Measurements from ENCODE around the gene SQSTM1.

SQSTM1 gene

DNA sequence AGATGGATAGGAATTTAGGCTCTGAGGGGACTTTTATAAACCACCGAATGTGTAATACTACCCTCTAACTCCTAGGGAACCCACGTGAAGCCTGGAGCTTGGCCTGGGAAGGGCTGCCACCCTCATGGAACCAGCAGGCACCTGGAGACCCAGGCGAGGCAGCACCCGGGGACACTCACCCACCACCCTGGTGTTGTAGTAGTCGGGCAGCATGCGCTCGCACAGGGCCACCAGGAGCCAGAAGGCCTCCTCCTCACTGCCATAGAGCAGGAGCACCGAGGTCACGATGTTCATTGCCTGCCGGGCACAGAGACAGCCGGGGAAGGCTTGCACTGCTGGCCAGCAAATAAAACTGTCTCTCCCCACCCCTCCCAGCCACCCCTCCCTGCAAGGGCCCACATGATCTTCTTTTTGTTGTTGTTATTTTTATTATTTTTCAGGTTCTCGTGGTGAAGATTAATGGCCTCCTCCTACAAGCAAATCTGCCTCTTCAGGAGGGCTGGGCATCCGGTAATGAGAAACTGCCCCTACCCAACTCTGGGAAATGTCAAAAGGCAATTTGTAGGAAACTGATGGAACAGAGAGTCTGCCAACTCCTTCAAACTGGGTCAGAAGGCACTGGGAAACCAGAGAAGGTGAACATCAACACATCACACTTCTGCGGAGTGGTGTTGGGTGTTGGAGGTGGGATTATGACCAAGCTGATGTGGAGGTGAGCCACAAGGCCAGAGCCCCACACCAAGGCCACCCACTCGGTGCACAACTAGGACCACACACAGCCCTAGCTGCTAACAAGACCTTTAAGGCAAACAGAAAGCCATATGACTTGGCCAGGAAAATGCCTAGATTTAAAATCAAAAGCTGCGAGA is 55.3 kb downstream of the SQSTM1 start:
- no peak for DNase-seq

DNA sequence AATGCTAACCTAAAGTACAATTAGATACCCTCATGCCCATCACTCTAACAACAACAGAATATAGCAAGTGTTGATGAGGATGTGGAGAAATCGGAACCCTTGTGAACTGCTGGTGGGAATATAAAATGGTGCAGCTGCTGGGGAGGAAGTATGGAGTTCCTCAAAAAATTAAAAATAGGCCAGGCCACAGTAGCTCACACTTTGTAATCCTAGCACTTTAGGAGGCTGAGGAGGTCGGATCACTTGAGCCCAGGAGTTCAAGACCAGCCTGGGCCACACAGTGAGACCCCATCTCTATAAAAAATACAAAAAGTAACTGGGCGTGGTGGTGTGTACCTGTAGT is 55.9 kb downstream of the SQSTM1 start:
- no peak for DNase-seq

DNA sequence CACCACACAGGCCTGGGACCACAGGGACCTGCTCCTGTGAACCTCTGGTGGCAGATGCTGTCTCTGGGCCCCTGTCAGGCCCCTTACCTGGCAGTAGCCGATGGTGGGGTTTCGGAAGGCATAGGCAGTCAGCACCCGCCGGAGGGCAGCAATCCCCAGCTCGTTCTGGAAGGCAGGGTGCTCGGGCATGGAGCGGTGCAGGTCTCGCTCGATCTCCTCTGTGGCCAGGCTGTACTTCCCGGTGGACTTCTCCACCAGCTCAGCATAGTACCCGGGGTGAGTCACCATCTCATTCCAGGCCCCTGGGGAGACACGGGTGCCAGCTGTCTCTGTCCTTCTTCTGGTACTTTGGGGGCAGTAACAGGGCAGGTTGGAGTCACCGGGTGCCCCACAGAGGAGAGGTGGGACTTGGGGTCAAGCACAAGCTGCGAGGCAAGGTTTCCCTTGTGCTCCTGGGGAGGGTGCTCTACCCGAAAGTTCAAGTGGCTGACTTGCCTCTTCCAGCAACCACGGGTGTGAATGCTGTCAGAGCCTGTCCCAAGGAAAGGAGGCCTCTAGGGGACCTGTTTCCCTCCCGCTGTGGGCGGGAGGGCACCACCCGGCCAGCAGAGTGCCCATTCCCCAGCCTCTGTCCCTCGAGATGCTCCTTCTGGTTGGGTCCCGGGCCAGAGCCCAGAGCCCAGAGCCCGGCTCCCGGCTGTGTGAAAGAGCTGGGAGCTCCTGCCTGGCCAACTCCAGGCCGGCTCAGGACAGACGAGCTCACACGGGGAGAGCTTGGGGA is 57.7 kb downstream of the SQSTM1 start:
- DNase-seq, result no peak

DNA sequence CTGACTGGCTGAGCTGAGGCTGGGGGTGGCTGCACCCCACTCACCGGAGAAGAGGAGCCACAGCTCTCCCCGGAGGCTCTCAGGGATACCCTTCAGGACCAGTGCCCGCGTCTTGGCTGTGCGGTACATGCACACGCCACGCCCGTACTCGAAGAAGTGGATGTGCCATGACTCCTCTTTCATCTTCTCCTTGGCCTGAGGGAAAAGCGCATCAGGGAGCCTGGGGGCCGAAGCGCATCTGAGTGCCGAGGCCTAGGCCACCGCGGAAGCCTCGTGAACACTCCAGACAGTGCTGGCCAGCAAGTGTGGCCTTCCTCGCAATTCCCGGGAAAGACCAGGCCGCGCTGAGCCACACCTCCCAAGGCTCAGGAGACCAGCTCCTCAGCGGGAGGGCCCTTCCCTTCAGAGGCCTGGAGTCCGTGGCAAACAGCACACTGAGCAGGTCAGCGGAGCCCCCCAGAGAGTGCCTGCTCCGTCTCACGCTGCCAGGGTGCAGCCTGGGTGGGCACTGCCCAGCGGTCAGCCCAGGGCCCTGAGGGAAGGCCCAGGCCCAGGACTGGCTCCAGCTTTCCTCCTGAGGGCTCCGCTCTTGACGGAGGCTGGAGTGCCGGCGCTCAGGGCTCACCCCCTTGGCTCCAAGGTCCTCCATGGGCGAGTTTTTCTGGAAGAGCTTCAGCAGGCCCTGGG is 58.4 kb downstream of the SQSTM1 start:
- no peak for DNase-seq

DNA sequence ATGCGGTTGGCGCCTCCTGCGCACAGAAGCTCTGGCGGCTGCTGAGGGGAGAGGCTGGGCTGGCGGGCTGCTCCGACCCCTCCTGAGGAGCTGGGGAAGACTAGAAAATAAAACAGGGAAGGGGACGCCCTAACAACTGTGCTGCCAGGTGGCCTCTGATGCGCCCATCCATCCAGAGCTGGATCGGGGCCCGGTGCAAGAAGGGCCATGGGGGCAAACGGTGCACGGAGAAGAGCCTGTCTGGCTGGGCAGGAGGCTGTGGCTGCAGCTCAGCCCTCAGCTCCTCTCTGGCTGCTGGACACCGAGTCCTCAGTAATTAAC is 58.9 kb downstream of the SQSTM1 start:
- no peak for DNase-seq

- DNase-seq, result no peak
Observed at GRCh38 chr5:179880066-179880650, 59.5 kb downstream of the SQSTM1 start.

GRCh38 chr5:179880848-179881590 is 60.3 kb downstream of the SQSTM1 start:
- no peak for DNase-seq

- no peak for DNase-seq
Observed at GRCh38 chr5:179882338-179882737, 61.6 kb downstream of the SQSTM1 start.

DNA sequence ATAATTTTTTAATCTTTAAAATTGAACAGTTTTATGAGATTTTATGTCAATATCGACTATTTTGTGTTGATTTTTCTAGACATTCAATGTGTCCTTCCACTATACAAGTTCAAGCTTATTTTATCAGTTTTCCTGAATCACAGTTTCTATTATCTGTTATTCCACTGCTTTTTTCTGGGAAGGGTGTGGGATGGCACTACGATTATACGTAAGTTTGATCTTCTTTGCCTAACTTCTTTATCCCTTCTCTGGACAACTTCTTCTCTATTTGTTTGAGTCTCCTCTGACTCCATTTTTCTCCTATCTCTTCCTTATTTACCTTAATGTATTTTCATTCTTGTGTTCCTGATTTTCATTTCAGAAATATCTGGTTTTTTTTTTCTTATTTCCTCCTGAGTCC is 62.5 kb downstream of the SQSTM1 start:
- DNase-seq, result no peak

DNA sequence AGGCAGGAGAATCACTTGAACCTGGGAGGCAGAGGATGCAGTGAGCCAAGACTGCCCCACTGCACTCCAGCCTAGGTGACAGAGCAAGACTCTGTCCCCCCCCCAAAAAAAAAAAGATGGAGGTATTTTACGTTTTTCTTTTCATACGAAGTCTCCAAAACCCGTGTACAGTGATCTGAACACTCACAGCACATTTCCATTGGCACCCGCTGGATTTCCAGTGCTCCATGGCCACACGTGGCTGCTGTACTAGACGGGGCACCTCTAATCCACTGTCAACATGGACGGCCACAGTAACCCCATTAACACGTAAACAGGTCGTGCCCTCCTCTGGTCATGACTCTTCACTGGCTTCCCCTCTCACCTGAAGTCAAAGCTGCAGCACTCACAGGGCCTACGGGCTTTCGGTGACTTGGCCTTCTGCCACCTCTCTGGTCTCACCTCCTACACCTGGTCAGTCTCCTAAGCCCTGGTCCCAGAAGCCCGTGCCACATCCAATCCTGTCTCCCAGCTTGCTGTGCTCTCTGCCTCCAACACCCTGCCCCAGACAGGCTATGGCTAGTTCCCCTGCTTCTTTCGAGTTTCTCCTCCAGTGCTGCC is 64.9 kb downstream of the SQSTM1 start:
- no peak for DNase-seq

- DNase-seq, result no peak
Observed at GRCh38 chr5:179886190-179886911, 65.6 kb downstream of the SQSTM1 start.

GRCh38 chr5:179887095-179887494 is 66.4 kb downstream of the SQSTM1 start:
- no peak for DNase-seq
